ENCODE data around the gene HDGFL2.

GRCh38 chr19:4443966-4444764, 27.9 kb upstream of the HDGFL2 start:
- TF ChIP-seq FOXM1 (IDR thresholded peaks at IDR 0.05; ENCODE audit: borderline replicate concordance) (no peak), SP1 (IDR thresholded peaks at IDR 0.05) (no peak)
